Activated CD8-positive, alpha-beta memory T cell treated with anti-CD3 and anti-CD28 coated beads, Interleukin-2, amount 10 ng/mL, durations not matched to agents 7 days and 5 days (primary cell): Measurements from ENCODE around the gene ETDC. TPM values are rescaled to one million over a fixed set of nuclear protein-coding genes. Genes with fewer than 3 reads are reported as not detected.

ENCODE experiments used
- total RNA-seq, 2 experiments: library from RNA; stranded (reverse); gene quantifications; one replicate each; pipeline ENCODE4 v1.2.3, GENCODE V29; 2021

ETDC gene
- total RNA-seq, 2 experiments from 2014 or later: not detected

Other genes with a start within 250 kb of the ETDC start
- not detected for gene SMIM10L2B, start 210.8 kb upstream of the ETDC start, total RNA-seq
- gene ETDB, start 189.0 kb upstream of the ETDC start, total RNA-seq: not detected
- not detected for gene CT55, start 138.1 kb upstream of the ETDC start, total RNA-seq
- gene ETDA, start 57.4 kb upstream of the ETDC start, total RNA-seq: not detected
- gene ZNF75D, start 34.6 kb downstream of the ETDC start, total RNA-seq: 10 to 100 TPM; 10.4 to 13.1 TPM
- gene ZNF449, start 35.3 kb downstream of the ETDC start, total RNA-seq: 1 to 10 TPM; 3.0 to 4.3 TPM
- under 1 TPM; 0.38 to 0.82 TPM for gene SMIM10L2A, start 112.5 kb downstream of the ETDC start, total RNA-seq
- 10 to 100 TPM; 20.3 to 22.8 TPM for gene INTS6L, start 211.2 kb downstream of the ETDC start, total RNA-seq